Activated effector memory CD4-positive, alpha-beta T cell treated with anti-CD3 and anti-CD28 coated beads, Interleukin-2, amount 50 U/mL, for 16 hours (primary cell): ENCODE data around the gene ZNF605.
A peak's percentile ranks its signal among the peaks of the same experiment; 100 is the strongest.
"Not testable (repeated sequence)": the region's sequence is repeated elsewhere in the genome, so short reads cannot be mapped to it uniquely, and the experiment has no call there.

Experiments used
- DNase-seq: peaks from one replicate; pipeline ENCODE4 v3.0.0-alpha.2; 2020

ZNF605 gene

DNA sequence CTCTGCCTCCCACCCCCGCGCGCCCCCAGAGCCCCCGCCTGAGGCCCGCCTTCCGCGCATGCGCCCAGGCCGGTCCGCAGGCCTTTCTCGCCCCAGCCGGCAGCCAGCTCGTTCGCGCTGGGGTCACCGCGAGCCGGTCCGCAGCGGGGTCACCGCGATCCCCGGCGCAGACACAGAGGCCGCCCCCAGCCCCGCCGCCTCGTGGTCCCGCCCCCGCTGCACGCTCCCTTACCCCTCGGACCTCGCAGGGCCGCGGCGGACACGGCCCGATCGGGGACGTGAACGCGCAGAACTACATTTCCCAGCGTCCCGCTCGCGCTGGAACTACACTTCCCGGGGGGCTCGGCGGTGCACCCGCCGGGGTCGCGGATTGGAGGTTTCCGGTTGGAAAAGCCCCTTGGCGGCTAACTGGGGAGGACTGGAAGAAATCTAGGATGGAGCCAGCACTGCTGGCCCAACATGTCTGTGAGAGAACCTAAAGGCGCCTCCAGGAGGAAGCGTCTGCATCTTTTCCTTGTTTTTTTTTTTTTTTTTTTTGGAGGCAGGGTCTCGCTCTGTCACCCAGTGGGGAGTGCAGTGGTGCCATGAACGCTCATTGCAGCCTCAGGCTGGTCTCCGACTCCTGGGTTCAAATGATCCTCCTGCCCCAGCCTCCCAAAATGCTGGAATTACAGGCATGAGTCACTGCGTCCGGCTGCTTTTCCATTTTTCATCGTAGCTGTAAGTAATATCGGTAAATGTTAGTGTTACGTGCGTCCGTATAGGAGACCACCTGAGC lies at the start of gene ZNF605:
Gene ZNF605 (minus strand): TSS at position 296 of the 778 bp plus-strand sequence. CDS start 10,671 bp downstream, outside the sequence.
- DNase-seq = peak; percentile 94

DNA sequence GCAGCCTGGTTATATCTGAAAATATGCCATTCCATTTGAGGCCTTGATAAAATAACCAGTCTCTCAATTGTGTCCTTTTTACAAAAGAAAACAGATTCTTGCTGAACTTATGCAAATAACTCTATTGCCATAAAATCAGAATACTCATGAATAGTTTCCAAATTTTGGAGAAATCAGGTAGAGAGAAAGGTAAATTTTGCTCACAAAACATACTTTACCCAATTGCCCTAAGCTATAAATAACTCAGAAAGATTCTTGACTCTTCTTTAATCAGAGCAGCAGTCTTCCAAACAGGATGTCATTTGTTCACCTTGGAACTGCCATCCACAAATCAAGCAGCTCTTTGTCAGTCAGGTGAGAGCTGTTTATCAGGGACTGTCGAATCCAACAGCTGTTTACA lies 42.6 kb upstream of the ZNF605 start:
- DNase-seq = no peak

DNA sequence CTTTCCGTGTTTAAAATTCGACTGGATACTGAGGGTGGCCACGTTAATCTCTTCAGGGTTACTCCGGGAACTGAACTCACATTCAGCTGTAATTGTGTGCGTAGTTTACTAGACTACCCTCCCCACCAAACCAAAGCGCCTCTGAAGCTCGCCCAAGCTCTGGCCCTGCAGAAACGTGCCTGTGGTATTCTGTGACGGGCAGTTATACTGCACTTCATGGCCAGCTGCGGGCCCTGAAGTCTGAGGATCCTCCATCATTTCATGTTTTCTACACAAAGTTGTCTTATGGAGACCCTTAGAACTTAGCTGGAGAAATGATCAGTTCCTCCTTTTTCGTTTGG lies 30.7 kb upstream of the ZNF605 start:
- DNase-seq = no peak

DNA sequence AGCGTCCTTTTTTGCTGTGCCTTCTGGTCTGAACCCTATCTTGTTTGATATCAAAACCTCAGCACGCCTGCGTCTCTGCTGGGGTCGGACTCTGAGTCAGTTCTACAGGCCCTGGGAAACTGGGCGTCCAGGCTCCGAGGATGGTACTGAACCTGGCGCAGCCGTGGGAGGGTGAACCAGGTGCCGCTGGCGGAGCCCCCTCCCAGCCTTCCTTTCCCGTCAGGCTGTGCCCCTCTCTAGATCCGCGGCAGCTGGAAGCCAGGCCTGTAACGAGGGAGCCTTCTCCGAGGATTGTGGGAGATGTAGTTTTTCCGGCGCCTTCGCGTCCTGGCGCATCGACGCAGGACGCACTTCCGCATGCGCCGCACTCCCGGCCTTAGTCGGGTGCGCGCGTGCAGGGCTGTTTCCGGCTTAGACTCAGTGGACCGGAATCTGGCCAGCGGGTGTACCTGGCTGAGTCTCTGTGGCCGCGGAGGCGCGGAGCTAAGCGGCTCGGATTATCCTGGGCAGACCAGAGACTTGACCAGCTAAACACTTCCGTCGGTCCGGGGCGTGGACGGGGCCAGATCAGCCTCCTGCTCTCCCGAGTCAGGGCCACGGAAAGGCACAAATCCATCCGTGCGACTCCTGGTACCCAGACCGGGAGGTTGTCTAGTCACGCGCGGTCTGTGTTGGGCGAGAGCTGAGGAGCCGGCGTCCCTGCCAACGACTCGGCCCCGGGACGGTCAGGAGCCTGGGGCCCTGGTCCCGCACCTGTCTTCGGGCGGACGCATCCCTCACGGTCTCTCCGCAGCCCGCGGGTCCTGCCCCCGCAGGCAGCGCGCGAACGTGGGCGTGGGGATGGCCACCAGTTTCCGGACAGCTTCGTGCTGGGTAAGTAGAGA lies 30.1 kb upstream of the ZNF605 start, which contains the start of gene ZNF26:
Gene ZNF26 (plus strand): TSS at position 367 of the 884 bp plus-strand sequence. CDS start 474 bp downstream, at position 841.
- DNase-seq = peak; percentile 95

DNA sequence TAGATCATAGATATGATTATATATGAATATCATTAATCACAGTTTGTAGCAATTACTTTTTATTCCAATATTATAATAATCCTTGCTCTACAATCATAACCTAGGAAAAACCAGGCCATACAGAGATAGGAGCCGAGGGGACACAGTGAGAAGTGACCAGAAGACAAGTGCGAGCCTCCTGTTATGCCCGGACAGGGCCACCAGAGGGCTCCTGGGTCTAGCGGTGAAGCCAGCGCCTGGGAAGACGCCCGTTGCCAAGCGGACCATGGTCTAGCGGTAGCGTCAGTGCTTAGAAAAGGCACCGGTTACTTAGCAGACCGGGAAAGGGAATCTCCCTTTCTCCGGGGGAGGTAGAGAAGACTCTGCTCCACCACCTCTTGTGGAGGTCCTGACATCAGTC lies 20.8 kb upstream of the ZNF605 start:
- DNase-seq = peak; percentile 76

DNA sequence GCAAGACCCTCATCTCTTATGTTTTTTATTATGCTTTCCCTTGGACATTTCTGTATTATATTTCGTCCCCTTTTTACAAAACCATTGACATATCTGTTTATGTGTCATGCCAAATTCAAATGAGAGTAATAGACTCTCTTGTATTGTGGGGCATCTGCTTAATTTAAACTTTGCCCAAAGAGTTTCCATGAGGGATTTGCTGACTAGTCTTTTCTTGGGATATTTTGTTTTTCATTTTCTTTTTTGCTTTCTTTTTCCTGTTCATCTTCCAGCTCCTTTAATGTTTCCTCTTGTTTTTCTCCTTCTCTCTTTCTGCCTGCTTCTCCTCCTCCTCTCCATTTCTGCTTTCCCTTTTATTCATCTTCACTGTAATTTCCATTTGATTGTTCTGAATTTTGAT lies 16.3 kb upstream of the ZNF605 start:
- no peak for DNase-seq

DNA sequence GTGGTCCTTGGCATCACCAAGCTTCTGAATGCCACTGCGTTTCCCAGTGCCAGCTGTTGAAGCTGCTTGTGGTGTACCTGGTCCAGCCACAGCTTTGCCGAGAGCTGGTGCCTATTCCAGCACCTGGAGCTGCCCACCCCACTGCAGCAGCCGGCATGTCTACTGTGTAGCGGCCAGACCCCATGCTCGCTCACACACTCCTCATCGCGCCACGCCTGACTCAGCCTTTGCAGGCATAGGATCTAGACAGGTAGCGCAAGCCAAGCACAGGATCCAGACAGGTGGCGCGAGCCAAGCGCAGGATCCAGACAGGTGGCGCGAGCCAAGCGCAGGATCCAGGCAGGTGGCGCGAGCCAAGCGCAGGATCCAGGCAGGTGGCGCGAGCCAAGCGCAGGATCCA lies 11.6 kb upstream of the ZNF605 start:
- DNase-seq = no peak

DNA sequence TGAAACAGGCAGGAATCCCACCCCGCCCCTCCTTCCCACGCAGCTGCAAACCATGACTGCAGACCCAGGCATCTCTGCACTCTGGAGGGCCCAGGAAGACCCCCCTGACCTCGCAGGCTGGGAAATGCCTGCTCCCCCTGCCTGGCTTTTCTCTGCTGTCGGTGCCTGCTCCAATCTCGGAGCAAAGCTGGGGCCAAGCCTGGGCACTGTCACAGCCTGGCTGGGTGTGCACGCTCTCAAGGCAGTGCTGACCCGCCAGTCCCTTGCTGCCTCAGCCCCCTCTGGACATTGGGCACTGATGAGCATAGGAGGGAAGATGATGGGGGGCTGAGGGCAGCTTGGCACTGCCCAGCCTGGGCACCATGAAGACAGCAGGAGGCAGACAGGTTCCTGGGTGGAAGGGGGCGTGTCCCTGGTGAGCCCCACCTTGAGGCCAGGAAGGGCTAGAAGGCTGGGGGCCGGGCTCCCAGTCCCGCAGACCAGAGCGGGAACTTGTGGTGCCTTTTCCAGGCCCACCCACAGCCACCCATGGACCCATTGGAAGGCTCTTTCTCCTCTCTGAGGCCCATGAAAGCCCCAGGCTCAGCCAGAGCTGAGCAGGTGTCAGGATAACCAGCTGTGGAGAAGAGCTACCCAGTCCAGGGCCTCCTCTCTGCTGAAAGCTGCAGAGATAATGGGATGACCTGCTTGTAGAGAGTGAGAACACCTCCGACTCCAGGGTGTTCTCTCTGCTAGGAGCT lies 10.7 kb upstream of the ZNF605 start:
- DNase-seq = no peak

DNA sequence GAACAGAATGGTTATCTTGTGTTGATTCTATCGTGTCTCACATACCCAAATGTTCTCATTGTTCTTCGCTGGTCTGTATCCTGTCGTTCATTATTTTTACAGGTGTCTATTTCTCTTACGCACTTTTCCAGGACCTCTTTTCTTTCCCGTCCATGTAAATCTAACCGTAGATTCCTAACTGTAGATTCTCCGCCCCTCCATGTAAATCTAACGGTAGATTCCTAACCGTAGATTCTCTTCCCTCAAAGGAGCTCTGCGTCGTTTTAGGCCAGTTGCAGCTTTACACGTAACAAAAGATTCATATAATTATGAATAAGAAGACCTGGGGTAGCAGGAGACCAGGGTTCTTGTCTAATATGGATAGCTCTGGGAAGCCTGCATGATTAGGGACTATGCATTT lies 9.7 kb upstream of the ZNF605 start:
- DNase-seq = no peak

DNA sequence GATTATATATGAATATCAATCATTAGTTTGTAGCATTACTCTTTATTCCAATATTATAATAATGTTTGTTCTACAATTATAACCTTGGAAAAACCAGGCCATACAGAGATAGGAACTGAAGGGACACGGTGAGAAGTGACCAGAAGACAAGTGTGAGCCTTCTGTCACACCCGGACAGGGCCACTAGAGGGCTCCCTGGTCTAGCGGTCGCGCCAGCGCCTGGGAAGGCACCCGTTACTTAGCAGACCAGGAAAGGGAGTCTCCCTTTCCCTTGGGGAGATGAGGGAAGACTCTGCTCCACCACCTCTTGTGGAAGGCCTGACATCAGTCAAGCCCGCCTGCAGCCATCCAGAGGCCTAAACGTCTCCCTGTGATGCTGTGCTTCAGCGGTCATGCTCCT lies 7.8 kb upstream of the ZNF605 start:
- not testable (repeated sequence) for DNase-seq

DNA sequence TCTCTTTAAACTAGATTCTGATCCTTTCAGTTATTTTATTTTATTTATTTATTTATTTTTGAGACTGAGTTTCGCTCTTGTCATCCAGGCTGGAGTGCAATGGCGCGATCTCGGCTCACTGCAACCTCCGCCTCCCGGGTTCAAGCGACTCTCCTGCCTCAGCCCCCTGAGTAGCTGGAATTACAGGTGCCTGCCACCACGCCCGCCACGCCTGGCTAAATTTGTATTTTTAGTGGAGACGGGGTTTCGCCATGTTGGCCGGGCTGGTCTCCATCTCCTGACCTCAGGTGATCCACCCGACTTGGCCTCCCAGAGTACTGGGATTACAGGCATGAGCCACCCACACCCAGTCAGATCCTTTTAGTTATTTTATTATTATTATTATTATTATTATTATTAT lies 5.7 kb upstream of the ZNF605 start:
- DNase-seq = not testable (repeated sequence)

DNA sequence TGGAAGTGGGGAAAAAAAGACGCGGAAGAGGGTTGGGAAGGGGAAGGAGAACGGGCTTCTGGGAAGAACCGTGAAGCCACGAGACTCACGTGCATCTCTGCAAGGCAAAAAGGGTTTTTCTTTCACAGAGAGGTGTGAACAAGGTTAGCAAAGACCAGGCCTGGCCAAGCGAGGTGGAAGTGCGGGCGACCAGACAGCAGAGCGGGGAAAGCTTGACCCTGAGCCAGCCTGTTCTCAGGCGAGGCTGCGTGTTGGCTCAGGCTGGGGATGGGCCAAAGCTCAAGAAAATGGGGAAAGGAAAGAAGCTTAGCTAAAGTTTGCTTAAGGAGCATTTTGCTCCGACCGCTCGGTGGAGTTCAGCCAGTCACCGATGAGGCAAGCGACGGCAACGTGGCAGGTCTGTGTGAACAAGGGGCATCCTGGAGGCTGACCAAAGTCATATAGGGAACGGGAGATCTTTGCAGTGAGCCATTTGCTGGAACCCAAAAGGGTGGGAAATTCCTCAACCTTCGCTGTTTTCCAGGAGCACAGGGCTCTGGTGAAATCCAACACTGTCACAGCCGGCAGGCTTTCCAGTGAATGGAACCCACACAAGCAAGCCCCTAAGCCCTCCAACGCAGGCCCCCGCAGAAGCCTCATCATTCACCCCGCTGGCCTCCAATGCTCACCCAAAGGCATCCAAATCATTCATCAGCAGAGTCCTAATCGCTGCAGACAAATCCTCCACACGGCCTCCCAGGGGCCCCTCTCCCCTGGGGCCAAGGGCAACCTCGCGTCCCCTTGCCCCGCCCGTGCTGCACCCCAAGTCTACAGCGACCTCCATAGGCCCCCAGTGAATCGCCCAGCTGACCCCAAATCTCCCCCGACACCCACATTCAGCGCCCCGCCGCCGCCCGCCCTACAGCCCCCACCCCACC lies 754 bp downstream of the ZNF605 start:
- DNase-seq = no peak

DNA sequence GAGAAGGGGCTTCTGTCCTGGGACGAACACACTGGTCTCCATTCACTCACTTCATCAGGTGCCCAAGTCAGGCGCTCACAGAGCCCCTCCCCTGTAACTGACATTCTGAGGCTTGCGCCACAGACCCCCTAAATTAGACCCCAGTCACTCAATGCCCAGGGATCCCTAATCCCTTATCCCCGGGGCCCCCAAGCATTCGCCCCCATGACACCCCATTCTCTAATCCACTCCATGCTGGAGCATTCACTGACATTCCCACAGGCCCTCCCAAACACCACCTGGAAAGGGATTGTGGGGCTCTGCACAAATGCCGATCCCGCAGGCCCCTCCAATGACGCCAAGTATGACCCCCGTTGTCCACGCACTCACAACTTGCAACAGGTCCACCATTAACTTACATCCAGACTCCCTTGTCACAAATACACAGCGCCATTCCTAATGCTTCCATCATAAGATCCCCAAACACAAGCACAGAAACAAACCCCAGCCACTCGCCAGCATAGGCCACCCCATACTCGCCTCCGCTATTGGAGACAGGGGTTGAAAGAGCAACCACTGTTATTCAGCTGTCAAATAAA lies 1.5 kb downstream of the ZNF605 start:
- DNase-seq = no peak

DNA sequence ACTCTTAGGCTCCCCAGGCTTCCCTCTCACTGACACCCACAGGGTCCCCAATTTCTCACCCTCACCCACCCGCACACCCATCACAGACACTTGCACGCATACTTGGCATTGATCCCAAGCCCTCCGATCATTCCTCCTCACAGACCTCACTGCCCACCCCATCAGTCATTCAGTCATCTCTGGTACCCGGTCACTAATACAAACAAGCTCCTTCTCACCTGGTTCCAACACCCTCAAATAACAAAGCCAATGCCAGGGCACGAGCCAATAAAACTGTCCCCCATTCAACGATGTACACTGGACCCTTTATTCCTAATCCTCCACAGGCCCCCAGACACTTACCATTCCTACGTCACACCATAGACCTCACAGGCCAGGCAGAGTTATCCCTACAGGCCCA lies 2.3 kb downstream of the ZNF605 start:
- no peak for DNase-seq

DNA sequence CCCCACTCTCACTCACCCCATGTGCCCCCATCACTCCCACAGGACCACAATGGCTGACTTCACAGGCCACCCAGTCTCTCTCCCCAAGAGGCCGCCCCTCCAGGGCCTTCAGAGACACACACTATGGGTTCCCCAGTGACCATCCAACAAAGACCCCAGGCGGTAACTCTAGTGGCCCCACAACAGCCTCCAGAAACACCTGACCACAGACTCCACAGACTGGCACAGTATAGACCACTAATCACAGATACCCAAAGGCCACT lies 3.0 kb downstream of the ZNF605 start:
- DNase-seq = no peak

DNA sequence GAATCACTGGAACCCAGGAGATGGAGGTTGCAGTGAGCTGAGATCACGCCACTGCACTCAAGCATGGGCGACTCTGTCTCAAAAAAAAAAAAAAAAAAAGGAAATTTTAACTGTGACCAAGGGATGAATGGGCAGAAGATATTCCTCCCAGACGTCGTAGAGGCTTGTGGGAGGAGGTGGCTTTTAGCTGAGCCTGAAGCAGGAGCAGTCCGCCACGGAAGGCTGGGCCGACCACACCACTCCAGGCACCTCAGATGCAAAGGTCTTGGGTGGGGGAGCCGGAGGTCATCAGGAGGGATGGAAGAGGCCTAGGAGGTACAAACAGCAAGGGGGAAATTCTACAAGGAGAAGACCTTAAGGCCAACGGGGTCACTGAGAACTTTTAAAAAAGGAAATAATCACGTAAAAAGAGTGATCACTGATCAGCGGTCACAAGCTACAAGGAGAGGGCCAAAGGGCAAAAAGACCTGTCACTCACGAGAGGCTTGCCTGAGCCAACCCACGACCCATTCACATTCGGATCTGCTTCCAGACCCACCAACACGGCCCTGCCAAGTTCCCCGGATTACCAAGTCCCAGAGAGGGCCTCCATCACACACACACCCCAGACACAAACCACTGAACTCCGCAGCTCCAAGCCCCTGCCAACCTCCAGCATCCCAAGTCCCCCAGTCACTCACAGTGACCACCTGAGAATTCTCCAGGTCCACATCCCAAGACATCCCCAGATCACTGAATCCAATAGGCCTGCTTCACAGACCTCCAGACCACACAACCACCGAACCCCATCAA lies 3.5 kb downstream of the ZNF605 start:
- no peak for DNase-seq

DNA sequence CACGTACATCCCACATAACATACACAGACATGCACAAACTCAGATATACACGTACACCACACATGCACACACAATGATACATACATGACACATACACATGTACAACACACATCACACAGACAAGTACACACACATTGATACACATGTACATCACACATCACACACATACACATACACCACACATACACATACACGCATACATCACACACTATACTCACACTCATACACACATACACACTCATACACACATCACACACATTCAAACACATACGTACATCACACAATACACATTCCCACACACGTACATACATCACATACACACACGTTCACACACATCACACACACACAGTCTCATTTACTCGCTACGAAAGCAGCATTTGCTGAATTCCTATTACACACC lies 4.5 kb downstream of the ZNF605 start:
- DNase-seq = no peak

DNA sequence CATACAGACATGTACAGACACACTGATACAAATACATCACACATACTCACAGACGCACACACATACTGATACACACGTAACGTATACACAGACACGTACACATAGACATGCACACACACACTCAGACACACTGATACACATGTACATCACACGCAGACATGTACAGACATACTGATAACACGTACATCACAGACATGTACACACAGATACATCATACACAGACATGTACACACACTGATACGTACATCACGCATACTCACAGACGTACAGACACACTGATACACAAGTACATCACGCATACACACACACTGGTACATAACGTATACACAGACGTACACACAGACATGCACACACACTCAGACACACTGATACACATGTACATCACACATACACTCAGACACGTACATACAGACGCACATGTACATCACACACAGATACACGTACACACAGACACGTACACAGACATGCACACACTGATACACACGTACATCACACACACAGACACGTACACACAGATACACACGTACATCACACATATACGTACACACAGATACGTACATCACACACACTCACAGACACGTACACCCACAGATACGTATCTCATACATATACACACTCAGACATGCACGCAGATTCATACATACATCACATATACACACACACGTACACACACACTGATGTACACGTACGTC lies 5.1 kb downstream of the ZNF605 start:
- no peak for DNase-seq

DNA sequence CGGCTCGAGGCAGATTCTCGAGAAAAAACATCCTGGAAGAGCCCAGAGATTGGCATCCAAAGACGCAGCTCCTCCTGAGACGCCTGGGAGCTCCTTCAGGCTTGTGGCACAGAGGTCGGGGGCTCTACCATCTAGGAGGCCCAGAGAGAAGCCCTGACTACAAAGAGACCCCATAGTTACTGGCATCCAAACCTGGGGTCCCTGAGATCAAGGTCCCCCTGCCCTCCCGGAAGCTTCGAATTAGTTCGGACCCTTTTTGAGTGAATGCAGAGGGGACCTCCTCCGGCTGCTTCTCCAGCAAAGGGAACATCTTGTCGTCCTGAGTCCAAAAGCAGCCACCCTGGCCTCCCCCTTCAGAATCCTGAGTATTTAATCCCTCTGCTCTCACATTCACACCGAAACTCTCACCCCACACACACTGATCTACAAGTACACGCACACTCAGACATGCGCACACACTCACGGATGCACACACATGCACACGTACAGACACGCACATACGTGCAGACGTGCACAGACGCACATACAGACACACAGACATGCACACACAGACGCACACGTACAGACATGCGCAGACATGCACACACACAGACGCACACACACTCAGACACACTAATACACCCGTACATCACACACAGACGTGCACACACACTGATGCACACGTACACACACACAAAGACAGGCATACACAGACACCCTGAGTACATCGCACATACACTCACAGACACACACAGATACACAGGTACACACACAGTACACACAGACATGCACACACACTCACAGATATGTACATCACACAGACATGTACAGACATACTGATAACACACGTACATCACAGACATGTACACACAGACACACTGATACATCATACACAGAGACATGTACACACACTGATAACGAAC lies 5.9 kb downstream of the ZNF605 start:
- no peak for DNase-seq
